ENCODE data around the gene INO80B. TPM values are rescaled to one million over a fixed set of nuclear protein-coding genes. Genes with fewer than 3 reads are reported as not detected.
A peak's percentile ranks its signal among the peaks of the same experiment; 100 is the strongest.

Gene INO80B
- total and polyA plus RNA-seq, 2 of the 8 experiments (the other 6 are each of a cell fraction or from before 2014, with no cell fraction given) = 3.9 to 18.5 TPM

DNA sequence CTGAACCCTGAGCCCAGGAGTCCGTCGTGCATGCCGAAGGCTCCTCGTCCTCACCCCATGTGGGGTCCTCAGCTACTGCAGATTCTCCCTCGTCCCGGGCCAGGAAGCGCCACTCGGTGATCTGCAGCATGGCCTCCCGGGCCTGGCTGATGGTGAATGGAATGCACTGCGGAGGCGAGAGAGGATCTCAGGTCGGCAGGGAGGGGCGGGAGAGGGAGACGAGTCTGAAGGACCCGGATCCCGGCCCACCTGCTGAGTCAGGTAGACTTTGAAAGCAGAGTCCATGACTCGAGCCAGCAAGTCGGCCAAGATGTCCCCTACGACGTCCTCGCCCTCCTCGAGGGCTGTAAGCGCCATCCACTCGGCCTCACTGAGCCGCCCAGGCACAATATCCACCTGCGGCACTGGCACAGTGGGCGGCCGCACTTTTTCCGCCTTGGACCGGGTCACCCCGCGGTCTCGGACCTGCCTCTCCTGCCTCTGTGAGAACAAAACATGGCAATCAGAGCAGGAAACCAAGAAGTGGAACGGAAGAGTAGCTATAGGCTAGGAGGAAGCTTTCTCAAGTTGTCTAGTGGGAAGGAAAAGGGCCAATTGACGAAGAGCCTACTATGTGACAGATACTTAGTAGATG is 39.0 kb upstream of the INO80B start:
- Histone ChIP-seq H3K79me1 (ENCODE audit: low read depth, low read length) (no peaks in the 10 kb centered on the region), H4K91ac (replicated peaks; ENCODE audit: insufficient read length, low read length) (no peak overlapping the region), H4K8ac (ENCODE audit: extremely low read depth, insufficient read depth, low read length) (peak overlapping the region; percentile 71), H3K27ac (ENCODE audit: low read depth, low read length) (no peak overlapping the region), H3K23ac (ENCODE audit: insufficient read length) (no peak overlapping the region), H3K14ac (ENCODE audit: insufficient read length) (no peak overlapping the region), H2AK5ac (ENCODE audit: low read depth, low read length) (no peak overlapping the region), H3K4ac (replicated peaks; ENCODE audit: insufficient read length, low read depth, low read length) (no peak overlapping the region), H3K36me3 (ENCODE audit: control insufficient read depth in 2 of 4, insufficient read depth in 4 of 4, low read length in 3 of 4) (no peaks in the 10 kb centered on the region), H4K5ac (ENCODE audit: insufficient read length, low read depth, low read length) (no peak overlapping the region), H3K23me2 (ENCODE audit: low read depth, low read length) (no peaks in the 10 kb centered on the region), H4K20me1 (replicated peaks in 1 of 2; ENCODE audit: control insufficient read depth in 1 of 2, insufficient read depth in 2 of 2, low read length in 2 of 2) (no peaks in the 10 kb centered on the region), H3K4me1 (replicated peaks in 1 of 4; ENCODE audit: control insufficient read depth in 3 of 4, insufficient read depth in 4 of 4, low read length in 3 of 4) (peaks cover 0 to 13% (median 0%) of the 10 kb centered on the region in 4 experiments; a peak in 3 of 7 replicates), H2BK20ac (ENCODE audit: low read length) (no peak overlapping the region), H3K9ac (replicated peaks in 1 of 4; ENCODE audit: extremely low read depth in 1 of 4, low read depth in 3 of 4, low read length in 3 of 4) (no peak overlapping the region), H3K79me2 (ENCODE audit: control insufficient read depth in 1 of 2, insufficient read depth in 2 of 2, low read length in 2 of 2) (no peaks in the 10 kb centered on the region), H2AFZ (ENCODE audit: low read length) (no peak overlapping the region), H2BK12ac (ENCODE audit: low read depth, low read length) (no peak overlapping the region), H3K18ac (ENCODE audit: extremely low read depth, low read length) (no peak overlapping the region), H3K4me2 (ENCODE audit: insufficient read depth in 1 of 2, low read depth in 2 of 2, low read length in 2 of 2) (peak overlapping the region in 1 of 2 experiments; percentile 52; a peak in 1 of 4 replicates), H2BK15ac (ENCODE audit: low read length) (no peak overlapping the region; the same call in 1 of the 2 replicates), H2BK120ac (replicated peaks; ENCODE audit: low read depth, low read length) (no peak overlapping the region), H3K27me3 (replicated peaks in 1 of 4; ENCODE audit: control insufficient read depth in 3 of 4, extremely low read depth in 1 of 4, insufficient read depth in 3 of 4, low read length in 3 of 4) (no peaks in the 10 kb centered on the region), H3K56ac (replicated peaks; ENCODE audit: insufficient read length, low read depth, low read length) (no peak overlapping the region), H2BK5ac (ENCODE audit: low read depth, low read length) (peak overlapping the region; percentile 78; the same call in 1 of the 2 replicates), H3K4me3 (ENCODE audit: extremely low read depth in 1 of 4, insufficient read depth in 2 of 4, low read depth in 3 of 4, low read length in 4 of 4) (no peak overlapping the region; a peak in 1 of 8 replicates), H3K9me3 (ENCODE audit: insufficient read depth in 2 of 2, low read depth in 1 of 2, low read length in 1 of 2) (no peaks in the 10 kb centered on the region)
- ChIA-PET POLR2A (ENCODE audit: partially characterized antibody) (interaction anchor here (1.6 kb wide), 1 partner anchor 12 kb away, joined by 3 read pairs; no protein-coding TSS in a partner anchor), CTCF (ENCODE audit: partially characterized antibody) (interaction anchor here (0.7 to 1.4 kb wide), 6 partner anchors 13 to 81 kb away, joined by 3 to 6 read pairs (median 4); partner anchors contain the start of gene MOGS)
- DNase-seq (ENCODE audit: low read depth in 1 of 2, low spot score in 2 of 2) = no peak
- no peak for FAIRE-seq
- 91% methylated on average over 29 of the region's 35 CpGs; no CpG with 5 or more reads in 1 of the 2 experiments for WGBS, 2 experiments (ENCODE audit: extremely low coverage in 1 of 2, insufficient coverage in 1 of 2, insufficient read length in 1 of 2, insufficient replicate concordance in 2 of 2, low coverage in 1 of 2, low lambda C conversion rate in 2 of 2, missing lambda C conversion rate in 1 of 2)
- TF ChIP-seq SIN3A (conservative IDR thresholded peaks at IDR 0.05 in 1 of 2, IDR thresholded peaks at IDR 0.05 in 1 of 2; ENCODE audit: low read depth in 1 of 2, low read length in 2 of 2) (no peak), SUZ12 (IDR thresholded peaks at IDR 0.05; ENCODE audit: low read length) (no peak), SIX5 (IDR thresholded peaks at IDR 0.05; ENCODE audit: low read depth, low read length) (no peak), CEBPB (IDR thresholded peaks at IDR 0.05; ENCODE audit: low read depth, low read length) (no peak)
- TF ChIP-seq, protein P1, sequence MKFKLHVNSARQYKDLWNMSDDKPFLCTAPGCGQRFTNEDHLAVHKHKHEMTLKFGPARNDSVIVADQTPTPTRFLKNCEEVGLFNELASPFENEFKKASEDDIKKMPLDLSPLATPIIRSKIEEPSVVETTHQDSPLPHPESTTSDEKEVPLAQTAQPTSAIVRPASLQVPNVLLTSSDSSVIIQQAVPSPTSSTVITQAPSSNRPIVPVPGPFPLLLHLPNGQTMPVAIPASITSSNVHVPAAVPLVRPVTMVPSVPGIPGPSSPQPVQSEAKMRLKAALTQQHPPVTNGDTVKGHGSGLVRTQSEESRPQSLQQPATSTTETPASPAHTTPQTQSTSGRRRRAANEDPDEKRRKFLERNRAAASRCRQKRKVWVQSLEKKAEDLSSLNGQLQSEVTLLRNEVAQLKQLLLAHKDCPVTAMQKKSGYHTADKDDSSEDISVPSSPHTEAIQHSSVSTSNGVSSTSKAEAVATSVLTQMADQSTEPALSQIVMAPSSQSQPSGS (IDR thresholded peaks at IDR 0.05; ENCODE audit: low read length) = no peak
- TF ChIP-seq, protein P2, sequence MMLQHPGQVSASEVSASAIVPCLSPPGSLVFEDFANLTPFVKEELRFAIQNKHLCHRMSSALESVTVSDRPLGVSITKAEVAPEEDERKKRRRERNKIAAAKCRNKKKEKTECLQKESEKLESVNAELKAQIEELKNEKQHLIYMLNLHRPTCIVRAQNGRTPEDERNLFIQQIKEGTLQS (IDR thresholded peaks at IDR 0.05; ENCODE audit: insufficient read depth, low read depth, low read length) = no peak
- TF ChIP-seq, protein P3, sequence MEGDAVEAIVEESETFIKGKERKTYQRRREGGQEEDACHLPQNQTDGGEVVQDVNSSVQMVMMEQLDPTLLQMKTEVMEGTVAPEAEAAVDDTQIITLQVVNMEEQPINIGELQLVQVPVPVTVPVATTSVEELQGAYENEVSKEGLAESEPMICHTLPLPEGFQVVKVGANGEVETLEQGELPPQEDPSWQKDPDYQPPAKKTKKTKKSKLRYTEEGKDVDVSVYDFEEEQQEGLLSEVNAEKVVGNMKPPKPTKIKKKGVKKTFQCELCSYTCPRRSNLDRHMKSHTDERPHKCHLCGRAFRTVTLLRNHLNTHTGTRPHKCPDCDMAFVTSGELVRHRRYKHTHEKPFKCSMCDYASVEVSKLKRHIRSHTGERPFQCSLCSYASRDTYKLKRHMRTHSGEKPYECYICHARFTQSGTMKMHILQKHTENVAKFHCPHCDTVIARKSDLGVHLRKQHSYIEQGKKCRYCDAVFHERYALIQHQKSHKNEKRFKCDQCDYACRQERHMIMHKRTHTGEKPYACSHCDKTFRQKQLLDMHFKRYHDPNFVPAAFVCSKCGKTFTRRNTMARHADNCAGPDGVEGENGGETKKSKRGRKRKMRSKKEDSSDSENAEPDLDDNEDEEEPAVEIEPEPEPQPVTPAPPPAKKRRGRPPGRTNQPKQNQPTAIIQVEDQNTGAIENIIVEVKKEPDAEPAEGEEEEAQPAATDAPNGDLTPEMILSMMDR (IDR thresholded peaks at IDR 0.05; ENCODE audit: control extremely low read depth in 1 of 3, insufficient read depth in 1 of 3, low read depth in 1 of 3, low read length in 3 of 3) = no peak
